Gastroesophageal sphincter (tissue), 4 donors: ENCODE results near the gene NDUFA11. TPM values are rescaled to one million over a fixed set of nuclear protein-coding genes. Genes with fewer than 3 reads are reported as not detected.
A peak's percentile ranks its signal among the peaks of the same experiment; 100 is the strongest.

Experiments used
- ATAC-seq: fragments of 150-250 bp; one replicate; pipeline ENCODE4 v1.9.1; 2016; ENCODE audit warnings: mild to moderate bottlenecking, moderate library complexity
- H3K27ac ChIP-seq, 4 donors: fragments of 200-600 bp; sonication (generic) in 3 of 4; 1 replicate in 3 of 4; 2 replicates in 1 of 4; pipeline ENCODE4 v1.5.1; 2016 to 2019
- H3K27me3 ChIP-seq: fragments of 200-600 bp; sonication (generic); one replicate; pipeline ENCODE4 v1.5.1; 2019
- H3K36me3 ChIP-seq, 2 donors: fragments of 200-600 bp; sonication (generic); one replicate each; pipeline ENCODE4 v1.5.1; 2019; ENCODE audit warnings: control low read depth in 1 of 2
- H3K4me1 ChIP-seq, 3 donors: fragments of 200-600 bp; sonication (generic); 1 replicate in 2 of 3; 2 replicates in 1 of 3; pipeline ENCODE4 v1.5.1; 2016 to 2019; ENCODE audit warnings: control low read depth in 2 of 3
- H3K4me3 ChIP-seq, 2 donors: fragments of 200-600 bp; sonication (generic); one replicate each; pipeline ENCODE4 v1.5.1; 2019; ENCODE audit warnings: mild to moderate bottlenecking in 1 of 2, moderate library complexity in 1 of 2
- H3K9me3 ChIP-seq, 3 donors: fragments of 200-600 bp; sonication (generic); one replicate each; pipeline ENCODE4 v1.5.1; 2017 to 2019; ENCODE audit warnings: control low read depth in 2 of 3
- CTCF ChIP-seq, 4 experiments: fragments of 200-600 bp in 2 of 4; fragments of 450-650 bp in 2 of 4; sonication (generic) in 1 of 4; IDR thresholded peaks; one replicate each; pipeline ENCODE4 v1.5.1; 2017 to 2019; ENCODE audit warnings: antibody characterized with exemption in 4 of 4, mild to moderate bottlenecking in 2 of 4, moderate library complexity in 2 of 4
- EP300 ChIP-seq: sonication (generic); formaldehyde crosslinking; IDR thresholded peaks from one replicate; pipeline ENCODE4 v1.6.1; 2017; ENCODE audit warnings: antibody characterized with exemption, mild to moderate bottlenecking
- POLR2A ChIP-seq, 2 donors: fragments of 450-650 bp; IDR thresholded peaks; one replicate each; pipeline ENCODE4 v1.6.1; 2017; ENCODE audit warnings: antibody characterized with exemption in 2 of 2, mild to moderate bottlenecking in 2 of 2, moderate library complexity in 1 of 2
- POLR2AphosphoS5 ChIP-seq: sonication (generic); formaldehyde crosslinking; IDR thresholded peaks from one replicate; pipeline ENCODE4 v1.6.1; 2017; ENCODE audit warnings: antibody characterized with exemption
- WGBS, 2 donors: methylation state at CpG; one replicate each; pipeline ENCODE4 v1.1.5; 2018; ENCODE audit warnings: low coverage in 1 of 2; 5-methylcytosine and 5-hydroxymethylcytosine counted together
- total RNA-seq, 4 donors: library from RNA; depleted of rRNA; stranded (reverse); fragments of >200 nt; gene quantifications; one replicate each; pipeline ENCODE4 v1.1.0, GENCODE V29; 2016

Gene NDUFA11
- total RNA-seq, 4 donors from 2014 or later = 244 to 299 (median 265) TPM

- peaks cover 0 to 99% of the 10 kb centered on the region in 2 donors for H3K36me3 ChIP-seq
These were observed 22.3 kb upstream of the NDUFA11 start for GRCh38 chr19:5925830-5926427.

GRCh38 chr19:5923356-5923755, 19.8 kb upstream of the NDUFA11 start:
- Histone ChIP-seq H3K9me3 (no peaks in the 10 kb centered on the region), H3K27ac (no peak overlapping the region), H3K4me1 (peaks cover 3 to 38% (median 20%) of the 10 kb centered on the region in 3 donors), H3K27me3 (no peaks in the 10 kb centered on the region), H3K36me3 (peaks cover 0 to 99% of the 10 kb centered on the region in 2 donors), H3K4me3 (no peak overlapping the region)
- 80% methylated on average over 1 of the region's 16 CpGs; no CpG with 5 or more reads in 1 of the 2 donors for WGBS, 2 donors
- TF ChIP-seq CTCF (IDR thresholded peaks at IDR 0.05) (no peak), POLR2A (IDR thresholded peaks at IDR 0.05) (no peak), EP300 (no peak), POLR2AphosphoS5 (no peak)
- no peak for ATAC-seq

More at GRCh38 chr19:5925830-5926427, 22.3 kb upstream of the NDUFA11 start:
- H3K27ac ChIP-seq = peak overlapping the region; percentile 66 to 86 (median 83)
- H3K4me3 ChIP-seq = no peak overlapping the region
- ATAC-seq = no peak
- TF ChIP-seq CTCF (IDR thresholded peaks at IDR 0.05) (no peak), EP300 (no peak), POLR2A (IDR thresholded peaks at IDR 0.05) (no peak), POLR2AphosphoS5 (no peak)
- no peaks in the 10 kb centered on the region for H3K27me3 ChIP-seq
- H3K9me3 ChIP-seq = no peaks in the 10 kb centered on the region
- peaks cover 3 to 57% (median 20%) of the 10 kb centered on the region in 3 donors for H3K4me1 ChIP-seq
- WGBS, 2 donors = 68 to 78% methylated on average over 5 to 15 of the region's 18 CpGs

GRCh38 chr19:5922161-5922545, 18.6 kb upstream of the NDUFA11 start:
- ATAC-seq = no peak
- no peaks in the 10 kb centered on the region for H3K9me3 ChIP-seq
- TF ChIP-seq POLR2AphosphoS5 = no peak
- TF ChIP-seq EP300 = no peak
- TF ChIP-seq POLR2A (IDR thresholded peaks at IDR 0.05) = no peak
- TF ChIP-seq CTCF (IDR thresholded peaks at IDR 0.05) = no peak
- peaks cover 0 to 99% of the 10 kb centered on the region in 2 donors for H3K36me3 ChIP-seq
- no peak overlapping the region for H3K27ac ChIP-seq
- no peak overlapping the region for H3K4me3 ChIP-seq
- no peaks in the 10 kb centered on the region for H3K27me3 ChIP-seq
- 79 to 82% methylated on average over 8 to 12 of the region's 12 CpGs for WGBS, 2 donors
- peaks cover 3 to 26% (median 11%) of the 10 kb centered on the region in 3 donors for H3K4me1 ChIP-seq

GRCh38 chr19:5921516-5922160, 18.0 kb upstream of the NDUFA11 start:
- TF ChIP-seq POLR2A (IDR thresholded peaks at IDR 0.05) (no peak), POLR2AphosphoS5 (no peak), CTCF (IDR thresholded peaks at IDR 0.05) (no peak), EP300 (no peak)
- Histone ChIP-seq H3K4me3 (no peak overlapping the region), H3K9me3 (no peaks in the 10 kb centered on the region), H3K36me3 (peaks cover 0 to 99% of the 10 kb centered on the region in 2 donors), H3K27me3 (no peaks in the 10 kb centered on the region), H3K4me1 (peaks cover 3 to 21% (median 7%) of the 10 kb centered on the region in 3 donors), H3K27ac (no peak overlapping the region)
- WGBS, 2 donors = 69 to 75% methylated on average over 5 to 17 of the region's 21 CpGs
- ATAC-seq = no peak
